HepG2 (cell line): Measurements from ENCODE around the gene CDKN3. TPM values are rescaled to one million over a fixed set of nuclear protein-coding genes. Genes with fewer than 3 reads are reported as not detected.

ENCODE experiments used
- FOXK1 ChIP-seq: sonication (generic); formaldehyde crosslinking; IDR thresholded peaks from 2 replicates; pipeline ENCODE4 v1.4.0; 2020; ENCODE audit warnings: low read depth, missing genetic modification reagents, borderline replicate concordance
- HDAC1 ChIP-seq: sonication (generic); formaldehyde crosslinking; IDR thresholded peaks from 2 replicates; pipeline ENCODE4 v1.5.1; 2020; ENCODE audit warnings: mild to moderate bottlenecking, missing genetic modification reagents
- HMGXB4 ChIP-seq, 2 experiments: sonication (generic) in 1 of 2; formaldehyde crosslinking in 1 of 2; IDR thresholded peaks; 2 replicates each; pipeline versions ENCODE4 v1.4.0 to v1.6.1; 2018 to 2020; ENCODE audit warnings: missing genetic modification reagents in 2 of 2, borderline replicate concordance in 1 of 2, low read depth in 1 of 2, mild to moderate bottlenecking in 1 of 2, missing biosample characterization in 1 of 2
- MEF2D ChIP-seq: sonication (generic); formaldehyde crosslinking; IDR thresholded peaks from 2 replicates; pipeline ENCODE4 v1.5.1; 2020; ENCODE audit warnings: mild to moderate bottlenecking, missing genetic modification reagents
- NCOA2 ChIP-seq: sonication (generic); formaldehyde crosslinking; IDR thresholded peaks from 2 replicates; pipeline ENCODE4 v1.8.0; 2022; ENCODE audit warnings: inconsistent platforms
- SALL2 ChIP-seq: sonication (generic); formaldehyde crosslinking; IDR thresholded peaks from 2 replicates; pipeline ENCODE4 v1.8.1; 2023; ENCODE audit warnings: mild to moderate bottlenecking, missing genetic modification reagents, inconsistent platforms
- SRSF9 ChIP-seq: fragments of 200-400 bp; formaldehyde crosslinking; IDR thresholded peaks from 2 replicates; pipeline ENCODE4 v1.6.1; 2018; ENCODE audit warnings: borderline replicate concordance, mild to moderate bottlenecking, low read depth, low read length; ENCODE audit not compliant: insufficient read depth, poor library complexity, severe bottlenecking
- ZMYM4 ChIP-seq: sonication (generic); formaldehyde crosslinking; IDR thresholded peaks from 2 replicates; pipeline ENCODE4 v1.8.1; 2023; ENCODE audit warnings: mild to moderate bottlenecking, missing genetic modification reagents
- ZNF547 ChIP-seq: sonication (generic); formaldehyde crosslinking; IDR thresholded peaks from 2 replicates; pipeline ENCODE4 v1.5.1; 2020; ENCODE audit warnings: mild to moderate bottlenecking, missing genetic modification reagents
- ZNF556 ChIP-seq: sonication (generic); formaldehyde crosslinking; IDR thresholded peaks from 2 replicates; pipeline ENCODE4 v1.4.0; 2020; ENCODE audit warnings: mild to moderate bottlenecking, missing genetic modification reagents, borderline replicate concordance
- ZNF768 ChIP-seq: sonication (generic); formaldehyde crosslinking; IDR thresholded peaks from 2 replicates; pipeline ENCODE4 v1.4.0; 2020; ENCODE audit warnings: missing genetic modification reagents
- polyA plus RNA-seq, 8 experiments: library from polyadenylated mRNA; depleted of rRNA in 3 of 8; stranded (reverse) in 7 of 8; unstranded in 1 of 8; fragments of >200 nt; fragmentation: Illumina TruSeq in 4 of 8; extraction: Trizol in 4 of 8; gene quantifications; 2 replicates each; pipeline versions ENCODE4 v1.2.1 to v1.2.3, GENCODE V29; 2011 to 2016; ENCODE audit warnings: low read depth in 4 of 8, missing spikeins in 1 of 8, mixed read lengths in 1 of 8; ENCODE audit not compliant: insufficient read depth in 1 of 8
- total RNA-seq, 5 experiments: library from RNA; depleted of rRNA; stranded (reverse); fragments of >200 nt; fragmentation: Illumina TruSeq; extraction: Trizol; gene quantifications; 2 replicates each; pipeline ENCODE4 v1.2.3, GENCODE V29; 2016; ENCODE audit warnings: low read depth in 1 of 5
- TF ChIP-seq, protein P1 (sequence below): sonication (generic); formaldehyde crosslinking; IDR thresholded peaks from 2 replicates; pipeline ENCODE4; 2020; ENCODE audit warnings: missing genetic modification reagents, mild to moderate bottlenecking, borderline replicate concordance
- TF ChIP-seq, protein P2 (sequence below): sonication (generic); formaldehyde crosslinking; IDR thresholded peaks from 2 replicates; pipeline ENCODE4 v1.4.0; 2020; ENCODE audit warnings: missing genetic modification reagents, mild to moderate bottlenecking, borderline replicate concordance

CDKN3 gene
- total and polyA plus RNA-seq, 2 of the 13 experiments (the other 11 are each of a cell fraction or from before 2014, with no cell fraction given) = 63.0 to 88.9 TPM

- TF ChIP-seq SALL2 (CRISPR knock-in tag) = 0 out of 2 replicates have a peak, but pooled peaks have one; percentile 32
- peak; percentile 70 to 89 for TF ChIP-seq HMGXB4 (CRISPR knock-in tag; IDR thresholded peaks at IDR 0.05; ENCODE audit: borderline replicate concordance in 1 of 2, low read depth in 1 of 2)
- no peak for TF ChIP-seq HDAC1 (CRISPR knock-in tag)
- TF ChIP-seq, protein P1, sequence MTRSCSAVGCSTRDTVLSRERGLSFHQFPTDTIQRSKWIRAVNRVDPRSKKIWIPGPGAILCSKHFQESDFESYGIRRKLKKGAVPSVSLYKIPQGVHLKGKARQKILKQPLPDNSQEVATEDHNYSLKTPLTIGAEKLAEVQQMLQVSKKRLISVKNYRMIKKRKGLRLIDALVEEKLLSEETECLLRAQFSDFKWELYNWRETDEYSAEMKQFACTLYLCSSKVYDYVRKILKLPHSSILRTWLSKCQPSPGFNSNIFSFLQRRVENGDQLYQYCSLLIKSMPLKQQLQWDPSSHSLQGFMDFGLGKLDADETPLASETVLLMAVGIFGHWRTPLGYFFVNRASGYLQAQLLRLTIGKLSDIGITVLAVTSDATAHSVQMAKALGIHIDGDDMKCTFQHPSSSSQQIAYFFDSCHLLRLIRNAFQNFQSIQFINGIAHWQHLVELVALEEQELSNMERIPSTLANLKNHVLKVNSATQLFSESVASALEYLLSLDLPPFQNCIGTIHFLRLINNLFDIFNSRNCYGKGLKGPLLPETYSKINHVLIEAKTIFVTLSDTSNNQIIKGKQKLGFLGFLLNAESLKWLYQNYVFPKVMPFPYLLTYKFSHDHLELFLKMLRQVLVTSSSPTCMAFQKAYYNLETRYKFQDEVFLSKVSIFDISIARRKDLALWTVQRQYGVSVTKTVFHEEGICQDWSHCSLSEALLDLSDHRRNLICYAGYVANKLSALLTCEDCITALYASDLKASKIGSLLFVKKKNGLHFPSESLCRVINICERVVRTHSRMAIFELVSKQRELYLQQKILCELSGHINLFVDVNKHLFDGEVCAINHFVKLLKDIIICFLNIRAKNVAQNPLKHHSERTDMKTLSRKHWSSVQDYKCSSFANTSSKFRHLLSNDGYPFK (CRISPR knock-in tag) = peak; percentile 35; the same call in 1 of the 2 replicates
- 0 out of 2 replicates have a peak, but pooled peaks have one; percentile 43 for TF ChIP-seq ZNF556 (CRISPR knock-in tag)
- TF ChIP-seq NCOA2 (CRISPR knock-in tag) = 0 out of 2 replicates have a peak, but pooled peaks have one; percentile 16
- peak; percentile 32; the same call in 1 of the 2 replicates for TF ChIP-seq ZMYM4 (CRISPR knock-in tag)
- no peak for TF ChIP-seq ZNF768 (CRISPR knock-in tag)
- TF ChIP-seq ZNF547 (CRISPR knock-in tag) = 0 out of 2 replicates have a peak, but pooled peaks have one; percentile 25
- TF ChIP-seq SRSF9 = no peak
- peak; percentile 65; the same call in 1 of the 2 replicates for TF ChIP-seq FOXK1
- peak; percentile 48; the same call in 1 of the 2 replicates for TF ChIP-seq MEF2D (CRISPR knock-in tag)
- TF ChIP-seq, protein P2, sequence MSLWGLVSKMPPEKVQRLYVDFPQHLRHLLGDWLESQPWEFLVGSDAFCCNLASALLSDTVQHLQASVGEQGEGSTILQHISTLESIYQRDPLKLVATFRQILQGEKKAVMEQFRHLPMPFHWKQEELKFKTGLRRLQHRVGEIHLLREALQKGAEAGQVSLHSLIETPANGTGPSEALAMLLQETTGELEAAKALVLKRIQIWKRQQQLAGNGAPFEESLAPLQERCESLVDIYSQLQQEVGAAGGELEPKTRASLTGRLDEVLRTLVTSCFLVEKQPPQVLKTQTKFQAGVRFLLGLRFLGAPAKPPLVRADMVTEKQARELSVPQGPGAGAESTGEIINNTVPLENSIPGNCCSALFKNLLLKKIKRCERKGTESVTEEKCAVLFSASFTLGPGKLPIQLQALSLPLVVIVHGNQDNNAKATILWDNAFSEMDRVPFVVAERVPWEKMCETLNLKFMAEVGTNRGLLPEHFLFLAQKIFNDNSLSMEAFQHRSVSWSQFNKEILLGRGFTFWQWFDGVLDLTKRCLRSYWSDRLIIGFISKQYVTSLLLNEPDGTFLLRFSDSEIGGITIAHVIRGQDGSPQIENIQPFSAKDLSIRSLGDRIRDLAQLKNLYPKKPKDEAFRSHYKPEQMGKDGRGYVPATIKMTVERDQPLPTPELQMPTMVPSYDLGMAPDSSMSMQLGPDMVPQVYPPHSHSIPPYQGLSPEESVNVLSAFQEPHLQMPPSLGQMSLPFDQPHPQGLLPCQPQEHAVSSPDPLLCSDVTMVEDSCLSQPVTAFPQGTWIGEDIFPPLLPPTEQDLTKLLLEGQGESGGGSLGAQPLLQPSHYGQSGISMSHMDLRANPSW (CRISPR knock-in tag) = 0 out of 2 replicates have a peak, but pooled peaks have one; percentile 27
Observed at GRCh38 chr14:54366736-54367735, 29.8 kb upstream of the CDKN3 start (continued).
